DMS53 (cell line): ENCODE data around the gene RIPK1.
A peak's percentile ranks its signal among the peaks of the same experiment; 100 is the strongest.
"Not testable (repeated sequence)": the region's sequence is repeated elsewhere in the genome, so short reads cannot be mapped to it uniquely, and the experiment has no call there.

ENCODE experiments used
- DNase-seq: peaks from one replicate; lab custom pipeline; 2025; lab: John Stamatoyannopoulos, UW

RIPK1 gene

DNA sequence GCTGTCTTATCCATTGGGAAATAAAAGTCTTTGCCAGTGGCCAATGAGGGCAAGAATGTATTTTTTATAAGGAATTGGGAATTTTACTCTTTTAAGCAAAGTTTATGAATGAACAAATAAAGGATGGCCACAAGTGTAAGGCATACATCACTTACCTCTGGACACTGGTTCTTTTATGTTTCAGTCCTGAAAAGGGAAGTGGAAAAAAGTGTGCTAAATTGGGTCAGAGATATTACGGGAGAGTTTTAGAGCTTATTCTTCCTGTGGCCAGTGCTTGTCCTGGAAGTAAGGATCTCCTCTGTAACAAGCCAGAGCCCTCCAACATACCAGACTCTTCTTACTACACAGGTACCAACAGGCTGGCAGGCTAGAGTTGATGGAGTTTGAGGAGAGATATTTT, 22.5 kb upstream of the RIPK1 start:
- peak; percentile 15 for DNase-seq

DNA sequence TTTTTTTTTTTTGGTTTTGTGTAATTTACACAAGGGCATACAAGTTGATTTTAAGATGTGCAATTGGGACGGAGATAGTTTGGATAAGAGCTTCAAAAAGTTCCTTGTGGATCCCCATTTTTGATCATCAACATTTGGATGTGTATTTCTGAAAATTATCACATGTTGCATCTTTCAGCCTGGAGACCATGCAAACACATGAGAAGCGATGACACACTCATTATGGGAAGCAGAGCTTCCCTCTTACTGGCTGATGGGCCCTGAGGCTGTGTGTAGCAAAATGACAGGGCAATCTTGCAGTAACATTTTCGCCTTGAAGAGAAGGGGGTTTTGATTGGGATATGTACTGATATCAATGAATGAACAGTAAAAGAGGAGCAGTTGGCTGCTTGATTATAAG, 22.0 kb upstream of the RIPK1 start:
- DNase-seq = no peak

DNA sequence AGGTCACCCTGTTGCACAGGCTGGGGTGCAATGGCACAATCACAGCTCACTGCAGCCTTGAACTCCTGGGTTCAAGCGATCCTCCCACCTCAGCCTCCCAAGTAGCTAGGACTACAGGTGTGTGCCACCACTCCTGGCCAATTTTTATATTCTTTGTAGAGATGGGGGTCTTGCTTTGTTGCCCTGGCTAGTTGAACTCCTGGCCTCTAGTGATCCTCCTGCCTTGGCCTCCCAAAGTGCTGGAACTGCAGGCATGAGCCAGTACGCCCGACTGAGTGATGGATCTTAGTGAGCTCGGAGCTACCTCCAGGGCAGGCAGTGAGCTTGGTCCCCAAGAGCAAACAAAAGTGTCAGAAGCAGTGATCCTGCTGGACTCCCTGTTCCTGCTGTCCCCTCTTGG, 20.3 kb upstream of the RIPK1 start:
- DNase-seq = not testable (repeated sequence)

DNA sequence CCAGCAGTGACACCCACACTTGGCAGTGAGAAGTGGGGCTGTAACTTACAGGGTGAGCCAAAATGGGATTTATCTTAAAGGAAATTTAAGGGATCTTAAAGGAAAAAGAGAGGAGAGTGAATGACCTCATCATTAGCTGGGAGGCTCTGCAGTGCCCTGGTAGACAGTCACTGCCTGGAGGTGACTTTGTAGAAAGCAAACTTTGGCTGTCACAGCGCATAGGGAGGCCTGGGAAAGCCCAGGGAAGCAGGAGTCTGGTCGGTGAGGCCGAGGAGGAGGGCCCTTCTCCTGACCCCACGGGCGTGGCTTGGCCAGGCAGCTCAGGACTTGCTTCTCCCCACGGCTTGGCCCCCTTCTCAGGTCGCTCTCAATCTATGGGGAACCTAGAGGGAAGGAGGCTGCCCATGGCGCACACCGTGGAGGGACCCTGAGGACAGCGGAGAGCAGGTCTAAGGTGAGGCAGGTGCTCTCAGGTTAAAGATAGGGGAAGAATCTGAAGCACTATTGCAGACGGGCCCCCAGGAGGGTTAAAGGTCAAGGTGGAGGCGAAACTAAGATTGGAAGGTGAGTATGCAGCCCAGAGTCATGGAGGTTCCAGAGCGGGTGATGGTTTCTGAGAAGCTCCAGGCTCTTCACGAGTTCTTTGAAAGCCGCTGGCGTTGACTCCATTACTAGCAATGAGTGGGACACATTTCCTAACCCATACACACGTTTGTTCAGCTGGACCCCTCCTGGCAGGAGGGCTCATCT, 15.6 kb upstream of the RIPK1 start:
- peak; percentile 48 for DNase-seq

DNA sequence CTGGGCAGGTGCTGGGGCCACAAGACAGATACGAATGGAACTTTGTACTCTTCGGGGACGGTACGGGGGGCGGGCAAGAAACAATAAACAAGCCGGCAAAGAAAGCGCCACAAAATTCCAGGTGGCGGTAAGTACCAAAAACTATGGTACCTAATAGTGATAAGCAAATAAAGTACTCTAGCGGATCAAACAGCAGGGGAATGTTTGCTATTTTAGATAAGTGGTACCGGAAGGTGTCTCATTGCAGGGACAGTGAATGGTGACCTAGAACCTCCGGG, 15.1 kb upstream of the RIPK1 start:
- DNase-seq = no peak

DNA sequence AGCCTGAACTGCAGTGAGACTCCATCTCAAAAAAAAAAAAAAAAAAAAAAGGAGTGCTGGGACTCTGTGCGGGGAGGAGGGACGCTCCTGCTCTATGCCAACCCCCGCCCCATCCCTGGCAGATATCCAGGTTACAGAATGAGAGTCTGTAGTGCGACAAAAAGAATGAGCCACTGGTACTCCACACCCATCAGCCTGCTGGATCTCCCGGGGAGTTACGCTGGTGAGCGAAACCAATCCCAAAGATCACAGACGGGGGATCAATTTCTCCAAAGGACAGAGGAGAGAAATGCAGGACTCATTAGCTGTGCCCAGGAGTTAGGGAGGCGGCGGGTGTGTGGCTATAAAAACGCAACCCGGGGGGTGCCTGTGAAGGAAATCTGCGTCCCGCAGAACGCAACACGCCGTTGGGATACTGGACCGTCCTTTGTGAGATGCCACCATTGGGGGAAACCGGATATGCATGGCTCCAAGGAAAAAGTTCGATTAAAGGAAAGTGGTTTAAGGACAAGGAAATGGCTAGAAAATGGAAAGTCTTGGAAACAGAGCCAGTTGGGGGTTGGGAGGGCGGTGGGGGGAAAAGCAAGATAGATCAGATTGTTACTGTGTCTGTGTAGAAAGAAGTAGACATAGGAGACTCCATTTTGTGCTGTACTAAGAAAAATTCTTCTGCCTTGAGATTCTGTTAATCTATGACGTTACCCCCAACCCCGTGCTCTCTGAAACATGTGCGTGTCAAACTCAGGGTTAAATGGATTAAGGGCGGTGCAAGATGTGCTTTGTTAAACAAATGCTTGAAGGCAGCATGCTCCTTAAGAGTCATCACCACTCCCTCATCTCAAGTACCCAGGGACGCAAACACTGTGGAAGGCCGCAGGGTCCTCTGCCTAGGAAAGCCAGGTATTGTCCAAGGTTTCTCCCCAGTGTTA, 13.8 kb upstream of the RIPK1 start:
- DNase-seq = peak; percentile 63

DNA sequence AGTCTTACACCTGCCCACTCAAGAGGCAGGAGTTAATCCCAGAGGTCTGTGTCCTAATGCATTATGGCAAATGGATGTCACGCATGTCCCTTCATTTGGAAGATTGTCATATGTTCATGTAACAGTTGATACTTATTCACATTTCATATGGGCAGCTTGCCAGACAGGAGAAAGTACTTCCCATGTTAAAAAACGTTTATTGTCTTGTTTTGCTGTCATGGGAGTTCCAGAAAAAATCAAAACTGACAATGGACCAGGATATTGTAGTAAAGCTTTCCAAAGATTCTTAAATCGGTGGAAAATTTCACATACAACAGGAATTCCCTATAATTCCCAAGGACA, 13.2 kb upstream of the RIPK1 start:
- DNase-seq = peak; percentile 51

DNA sequence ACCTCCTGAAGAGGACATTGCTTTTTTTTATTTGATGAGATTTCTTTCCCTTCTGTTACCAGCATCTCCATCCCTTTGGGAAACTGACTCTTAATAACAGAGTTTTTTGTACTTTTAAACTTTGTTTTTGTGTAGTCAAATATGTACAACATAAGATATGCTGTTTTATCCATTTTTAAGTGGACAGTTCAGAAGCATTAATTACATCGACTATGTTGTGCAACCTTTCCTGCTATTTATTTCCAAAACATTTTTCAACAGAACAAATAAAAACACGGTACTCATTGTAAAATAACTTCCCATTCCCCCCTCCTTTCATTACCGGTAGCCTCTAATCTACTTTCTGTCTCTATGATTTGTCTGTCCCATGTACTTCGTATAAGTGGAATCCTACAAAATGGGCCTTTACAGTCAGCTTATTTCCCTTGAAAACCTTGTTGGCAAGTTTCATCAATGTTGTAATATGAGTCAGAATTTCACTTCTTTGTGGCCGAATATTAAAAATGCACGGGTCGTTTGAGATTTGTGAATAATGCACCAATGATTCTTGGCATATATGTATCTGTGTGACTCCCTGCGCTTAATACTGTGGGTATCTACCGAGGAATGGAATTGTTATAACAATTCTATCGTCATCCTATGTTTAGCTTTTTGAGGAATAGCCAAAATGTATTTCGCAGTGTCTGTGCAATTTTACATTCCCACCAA, 11.1 kb upstream of the RIPK1 start:
- no peak for DNase-seq

DNA sequence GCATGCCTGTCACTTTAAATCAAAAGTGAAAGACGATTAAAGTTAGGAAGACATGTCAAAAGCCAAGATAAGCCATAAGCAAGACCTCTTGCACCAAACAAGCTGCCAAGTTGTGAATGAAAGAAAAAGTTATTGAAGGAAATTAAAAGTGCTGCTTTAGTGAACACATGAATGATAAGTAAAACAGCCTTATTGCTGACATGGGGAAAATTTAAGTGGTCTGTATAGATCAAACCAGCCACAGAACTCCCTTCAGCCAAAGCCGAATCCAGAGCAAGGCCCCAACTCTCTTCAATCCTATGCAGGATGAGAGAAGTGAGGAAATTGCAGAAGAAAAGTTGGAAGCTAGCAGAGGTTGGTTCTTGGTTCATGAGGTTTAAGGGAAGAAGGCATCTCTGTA, 9.3 kb upstream of the RIPK1 start:
- DNase-seq = no peak

DNA sequence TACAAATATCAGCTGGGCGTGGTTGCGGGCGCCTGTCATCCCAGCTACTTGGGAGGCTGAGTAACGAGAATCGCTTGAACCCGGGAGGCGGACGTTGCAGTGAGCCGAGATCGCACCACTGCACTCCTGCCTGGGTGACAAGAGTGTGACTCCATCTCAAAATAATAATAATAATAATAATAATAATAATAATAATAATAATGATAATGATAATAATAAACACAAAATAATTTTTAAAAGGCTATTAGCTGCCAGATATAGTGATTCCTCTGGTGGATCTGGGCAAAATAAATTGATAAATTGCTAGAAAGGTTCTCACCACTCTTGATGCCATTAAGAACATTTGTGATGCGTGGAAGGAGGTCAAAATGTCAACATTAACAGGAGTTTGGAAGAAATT, 8.2 kb upstream of the RIPK1 start:
- DNase-seq = not testable (repeated sequence)

DNA sequence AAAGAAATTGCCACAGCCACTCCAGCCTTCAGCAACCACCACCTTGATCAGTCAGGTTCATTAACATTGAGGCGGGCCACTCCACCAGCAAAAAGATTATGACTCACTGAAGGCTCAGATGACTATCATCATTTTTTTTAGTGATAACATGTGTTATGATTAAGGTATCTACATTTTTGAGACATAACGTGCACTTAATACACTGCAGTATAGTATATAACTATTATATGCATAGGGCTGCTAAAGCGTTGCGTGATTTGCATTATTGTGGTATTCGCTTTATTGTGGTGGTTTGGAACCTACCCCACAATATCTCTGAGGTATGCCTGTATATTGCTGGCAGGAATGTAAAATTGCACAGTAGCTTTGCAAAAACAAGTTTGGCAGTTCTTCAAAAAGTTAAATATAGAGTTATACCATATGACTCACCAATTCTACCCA, 6.8 kb upstream of the RIPK1 start:
- DNase-seq = peak; percentile 12

DNA sequence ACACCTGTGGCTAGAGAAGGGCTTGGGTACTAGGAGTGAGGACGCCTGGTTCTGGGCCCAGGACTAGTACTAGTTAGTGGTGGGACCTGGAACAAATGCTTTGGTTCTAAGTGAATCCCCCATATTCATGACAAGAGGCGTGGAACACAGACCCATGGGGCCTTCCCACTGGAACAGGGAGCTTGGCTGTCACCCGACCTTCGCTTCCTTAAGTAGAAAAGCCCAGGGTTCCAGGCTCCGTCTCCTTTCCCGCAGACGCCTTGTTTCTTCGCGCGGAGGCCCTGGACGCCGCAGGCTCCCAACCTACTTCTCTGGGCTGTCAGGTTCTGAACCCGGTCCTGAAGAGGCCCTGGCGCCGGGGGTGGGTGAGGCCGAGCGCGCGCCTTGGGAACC, 5.0 kb upstream of the RIPK1 start:
- peak; percentile 58 for DNase-seq

DNA sequence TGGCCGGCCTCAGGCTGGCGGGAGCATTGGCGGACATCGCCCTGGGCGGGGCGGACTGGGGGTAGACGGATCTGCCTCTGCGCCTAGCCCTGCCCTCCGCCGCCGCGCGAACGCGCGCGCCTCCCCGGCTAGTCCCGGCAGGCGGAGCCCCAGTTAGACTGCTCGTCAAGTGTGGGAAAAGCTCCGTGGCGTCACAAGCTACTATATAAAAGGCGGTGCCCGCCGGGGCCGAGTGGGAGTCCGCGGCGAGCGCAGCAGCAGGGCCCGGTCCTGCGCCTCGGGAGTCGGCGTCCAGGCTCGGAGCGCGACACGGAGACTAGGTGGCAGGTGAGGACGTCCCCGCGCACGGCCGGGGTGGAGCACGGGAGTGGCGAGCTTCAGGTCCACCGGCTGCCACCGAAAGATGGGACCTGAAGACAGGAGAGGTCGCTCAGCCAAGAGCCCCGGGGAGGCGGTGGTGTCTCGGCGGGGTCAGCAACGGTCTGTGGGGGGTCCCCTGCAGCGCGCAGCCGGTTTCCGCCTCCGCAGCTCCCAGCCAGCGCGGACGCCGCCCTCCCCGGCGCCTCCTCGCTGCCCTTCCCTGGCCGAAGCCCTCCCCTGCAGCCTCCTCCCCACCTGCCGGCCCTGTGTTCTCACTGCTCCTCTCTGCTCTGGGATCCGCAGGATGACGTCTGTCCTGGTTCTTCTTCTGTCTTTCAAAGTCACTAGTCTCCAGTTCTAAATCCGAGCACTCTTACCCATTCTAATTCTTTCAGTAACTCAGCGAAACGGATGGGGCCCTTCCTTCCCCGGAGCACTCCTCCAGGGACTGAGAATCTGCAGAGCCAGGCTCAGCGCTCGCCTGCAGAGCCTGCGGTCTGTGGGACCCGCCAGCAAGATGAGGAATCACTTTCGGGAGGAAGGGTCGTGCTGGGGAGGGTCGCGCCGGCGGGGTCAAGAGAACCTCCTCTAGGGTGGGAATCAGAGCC, 4.3 kb upstream of the RIPK1 start:
- DNase-seq = peak; percentile 95

DNA sequence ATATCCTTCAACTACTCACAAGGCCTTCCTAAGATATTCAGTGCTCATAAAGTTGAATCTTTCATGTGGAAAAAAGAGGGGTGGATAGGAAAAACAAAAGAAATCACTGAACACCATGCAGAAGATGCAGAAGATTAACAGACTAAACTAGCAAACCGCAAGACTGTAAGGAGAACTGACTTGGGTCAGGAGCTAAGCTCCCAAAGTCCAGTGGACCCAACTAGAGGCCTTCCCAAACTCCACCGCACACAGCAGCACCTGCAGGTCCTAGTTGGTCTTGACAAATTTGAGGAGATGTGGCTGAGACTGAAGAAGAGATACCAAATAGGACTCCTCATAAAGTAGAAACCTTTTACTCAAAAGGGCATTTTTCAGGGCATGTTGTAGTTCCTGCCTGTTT, 3.3 kb downstream of the RIPK1 start:
- DNase-seq = no peak

DNA sequence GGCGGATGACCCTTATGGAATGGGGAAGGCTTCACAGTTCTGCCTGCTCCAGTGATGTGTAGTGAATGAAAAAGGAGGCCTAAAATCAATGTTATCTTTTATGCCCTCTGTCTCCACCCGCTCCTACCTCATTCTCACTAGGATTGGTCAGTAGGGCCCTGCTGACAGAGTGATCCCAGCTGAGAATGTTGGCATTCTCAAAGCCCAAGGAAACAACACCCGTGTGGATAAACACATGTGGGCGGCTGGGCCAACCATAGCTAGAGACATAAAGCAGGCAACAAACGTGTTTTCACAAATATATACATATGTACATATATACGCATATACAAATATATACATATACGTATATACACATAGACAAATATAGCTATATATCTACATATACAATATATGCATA, 4.5 kb downstream of the RIPK1 start:
- no peak for DNase-seq

DNA sequence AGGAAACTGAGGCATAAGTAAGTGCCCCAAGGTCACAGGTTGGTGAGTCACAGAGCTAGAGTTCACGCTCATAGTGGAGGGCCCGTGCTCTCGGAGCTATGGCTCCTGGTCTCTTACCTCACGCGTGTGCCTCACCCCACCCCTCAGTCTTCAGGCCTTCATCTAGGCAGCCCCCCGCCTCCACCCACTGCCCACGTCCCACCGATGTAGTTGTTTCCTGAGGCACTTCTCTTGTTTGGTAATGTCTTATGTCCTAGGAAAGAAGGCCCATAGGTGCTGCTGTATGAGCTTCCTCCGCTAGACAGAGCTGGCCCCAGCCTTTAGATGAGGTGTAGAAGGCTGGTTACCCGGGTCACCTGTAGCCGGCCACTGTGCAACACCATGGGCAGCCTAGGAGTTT, 5.1 kb downstream of the RIPK1 start:
- DNase-seq = no peak

DNA sequence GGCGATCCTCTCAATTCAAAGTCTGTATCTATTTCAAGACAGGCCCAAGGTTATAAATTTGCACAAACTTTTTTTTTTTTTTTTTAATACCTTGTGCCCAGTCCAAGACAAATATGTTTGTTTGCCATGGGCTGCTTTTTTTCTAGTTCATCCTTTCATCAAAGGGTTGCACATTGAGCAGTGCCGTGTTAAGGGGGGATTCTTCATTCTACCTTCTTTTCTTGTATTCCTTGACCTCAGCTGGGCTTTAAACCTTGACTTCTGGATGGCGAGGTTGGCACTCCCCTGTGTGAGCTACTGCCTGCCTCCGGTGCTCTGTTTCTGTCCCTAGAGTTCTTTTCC, 7.4 kb downstream of the RIPK1 start:
- no peak for DNase-seq

DNA sequence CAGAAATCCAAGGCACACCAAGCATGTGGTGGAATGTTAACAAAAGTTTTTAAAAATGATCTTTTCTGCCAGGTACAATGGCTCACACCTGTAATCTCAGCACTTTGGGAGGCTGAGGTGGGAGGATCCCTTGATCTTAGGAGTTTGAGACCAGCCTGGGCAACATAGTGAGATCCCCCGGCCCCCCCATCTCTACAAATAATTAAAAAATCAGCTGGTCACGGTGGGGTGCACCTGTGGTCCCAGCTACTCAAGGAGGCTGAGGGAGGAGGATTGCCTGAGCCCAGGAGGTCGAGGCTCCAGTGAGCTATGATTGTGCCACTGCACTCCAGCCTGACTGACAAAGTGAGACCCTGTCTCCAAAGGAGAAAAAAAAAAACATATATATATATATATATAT, 8.0 kb downstream of the RIPK1 start:
- DNase-seq = no peak

DNA sequence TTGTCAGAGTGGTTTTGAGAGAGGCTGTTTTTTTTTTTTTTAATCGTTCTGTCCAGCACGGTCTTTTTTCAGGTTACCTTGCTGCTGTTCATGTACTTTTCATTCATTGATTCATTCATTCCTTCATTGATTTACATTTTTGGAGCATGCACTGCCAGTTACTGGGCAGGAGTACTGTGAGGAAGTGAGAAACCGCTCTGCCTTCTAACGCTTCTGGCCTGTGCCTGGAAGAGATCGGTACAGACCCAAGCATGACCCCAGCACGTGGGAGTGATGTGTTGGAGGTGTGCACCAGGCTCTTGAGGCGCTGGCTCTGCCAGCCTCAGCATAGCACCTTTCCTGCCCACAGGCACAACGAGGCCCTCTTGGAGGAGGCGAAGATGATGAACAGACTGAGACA, 9.1 kb downstream of the RIPK1 start:
- DNase-seq = no peak

DNA sequence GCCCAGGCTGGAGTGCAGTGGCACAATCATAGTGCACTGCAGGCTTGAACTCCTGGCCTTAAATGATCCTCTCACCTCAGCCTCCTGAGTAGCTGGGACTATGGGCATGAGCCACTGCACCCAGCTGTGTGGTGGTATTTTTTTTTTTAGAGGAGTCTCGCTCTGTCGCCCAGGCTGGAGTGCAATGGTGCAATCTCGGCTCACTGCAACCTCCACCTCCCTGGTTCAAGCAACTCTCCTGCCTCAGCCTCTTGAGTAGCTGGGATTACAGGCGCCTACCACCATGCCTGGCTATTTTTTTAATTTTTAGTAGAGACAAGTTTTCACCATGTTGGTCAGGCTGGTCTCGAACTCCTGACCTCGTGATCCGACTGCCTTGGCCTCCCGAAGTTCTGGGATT, 10.7 kb downstream of the RIPK1 start:
- not testable (repeated sequence) for DNase-seq

DNA sequence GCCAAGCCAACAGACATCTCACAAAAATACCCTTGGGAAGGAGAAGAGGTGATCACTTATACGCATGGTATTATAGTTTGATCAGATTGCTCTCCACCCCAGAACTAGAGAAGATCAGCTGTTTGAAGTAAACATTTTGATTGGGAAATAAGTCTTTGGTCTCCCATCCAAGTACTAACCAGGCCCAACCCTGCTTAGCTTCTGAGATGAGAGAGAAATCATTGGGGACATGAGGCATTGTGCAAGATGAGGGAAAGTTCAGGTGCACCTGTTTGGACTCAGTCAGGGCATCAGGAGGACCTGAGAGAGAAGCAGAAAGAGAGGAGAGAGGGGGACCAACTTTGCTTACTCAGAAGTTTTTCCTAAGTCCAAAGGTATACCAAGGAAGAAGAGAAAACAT, 11.4 kb downstream of the RIPK1 start:
- peak; percentile 10 for DNase-seq

DNA sequence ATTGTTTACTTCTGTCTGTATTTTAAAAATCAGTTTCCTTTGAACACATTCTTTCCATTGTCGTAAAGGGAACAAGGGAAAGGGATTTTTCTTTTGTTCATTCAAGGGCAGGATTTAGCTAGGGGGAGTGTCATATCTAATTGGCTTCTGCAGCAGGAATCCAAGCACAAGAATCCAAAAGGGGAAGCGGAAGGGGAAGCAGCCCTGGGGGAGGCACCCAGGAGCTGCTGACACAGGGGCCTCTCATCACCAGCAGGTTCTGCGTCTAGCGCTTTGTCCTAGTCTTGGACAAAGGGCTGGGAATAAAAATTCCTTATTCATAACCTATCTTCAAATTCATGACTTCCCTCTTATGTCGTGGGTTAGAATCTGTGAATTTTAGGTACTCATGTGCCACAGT, 13.7 kb downstream of the RIPK1 start:
- no peak for DNase-seq
